NCI-H2029 treated with DMSO at 0.1 percent for 48 hours (cell line): ENCODE measurements around the gene FBXO45.
A peak's percentile ranks its signal among the peaks of the same experiment; 100 is the strongest.
"Not testable (repeated sequence)": the region's sequence is repeated elsewhere in the genome, so short reads cannot be mapped to it uniquely, and the experiment has no call there.

Source experiments
- DNase-seq: peaks from one replicate; lab custom pipeline; 2025; lab: John Stamatoyannopoulos, UW

Gene FBXO45

GRCh38 chr3:196568246-196569002 is at the start of gene FBXO45, which contains the start of gene WDR53:
Gene FBXO45, plus strand, starts transcription at chr3:196568660. Its CDS starts 325 bp downstream, at chr3:196568985.
Gene WDR53, minus strand, starts transcription at chr3:196568554. Its CDS starts 7,079 bp downstream, at chr3:196561475.
- DNase-seq, result peak; percentile 82

GRCh38 chr3:196518966-196519717 is 49.3 kb upstream of the FBXO45 start:
- no peak for DNase-seq

GRCh38 chr3:196519718-196520082 is 48.8 kb upstream of the FBXO45 start:
- DNase-seq, result no peak

GRCh38 chr3:196521291-196521690 is 47.2 kb upstream of the FBXO45 start:
- DNase-seq, result not testable (repeated sequence)

GRCh38 chr3:196523841-196524240 is 44.6 kb upstream of the FBXO45 start:
- DNase-seq, result no peak

GRCh38 chr3:196524527-196524926 is 43.9 kb upstream of the FBXO45 start:
- DNase-seq, result no peak

GRCh38 chr3:196525141-196525540 is 43.3 kb upstream of the FBXO45 start:
- DNase-seq, result no peak

- peak; percentile 10 for DNase-seq
Observed at GRCh38 chr3:196528639-196529233, 39.7 kb upstream of the FBXO45 start.

- no peak for DNase-seq
Observed at GRCh38 chr3:196531418-196531817, 37.0 kb upstream of the FBXO45 start.

GRCh38 chr3:196533260-196533681 is 35.2 kb upstream of the FBXO45 start:
- DNase-seq, result no peak

- peak; percentile 6 for DNase-seq
Observed at GRCh38 chr3:196537319-196537984, 31.0 kb upstream of the FBXO45 start.

- DNase-seq, result no peak
Observed at GRCh38 chr3:196541684-196542445, 26.6 kb upstream of the FBXO45 start.

- DNase-seq, result no peak
Observed at GRCh38 chr3:196544491-196544992, 23.9 kb upstream of the FBXO45 start.

GRCh38 chr3:196546537-196546936 is 21.9 kb upstream of the FBXO45 start:
- no peak for DNase-seq

GRCh38 chr3:196547067-196547466 is 21.4 kb upstream of the FBXO45 start:
- no peak for DNase-seq

- DNase-seq, result not testable (repeated sequence)
Observed at GRCh38 chr3:196549312-196549711, 19.1 kb upstream of the FBXO45 start.

- not testable (repeated sequence) for DNase-seq
Observed at GRCh38 chr3:196550172-196550571, 18.3 kb upstream of the FBXO45 start.

GRCh38 chr3:196552253-196552652 is 16.2 kb upstream of the FBXO45 start:
- DNase-seq, result no peak

GRCh38 chr3:196553551-196553950 is 14.9 kb upstream of the FBXO45 start:
- no peak for DNase-seq

- no peak for DNase-seq
Observed at GRCh38 chr3:196554205-196554604, 14.3 kb upstream of the FBXO45 start.

GRCh38 chr3:196555295-196555694 is 13.2 kb upstream of the FBXO45 start:
- DNase-seq, result no peak
